Measurements from ENCODE around the gene PTGIS.

PTGIS gene

DNA sequence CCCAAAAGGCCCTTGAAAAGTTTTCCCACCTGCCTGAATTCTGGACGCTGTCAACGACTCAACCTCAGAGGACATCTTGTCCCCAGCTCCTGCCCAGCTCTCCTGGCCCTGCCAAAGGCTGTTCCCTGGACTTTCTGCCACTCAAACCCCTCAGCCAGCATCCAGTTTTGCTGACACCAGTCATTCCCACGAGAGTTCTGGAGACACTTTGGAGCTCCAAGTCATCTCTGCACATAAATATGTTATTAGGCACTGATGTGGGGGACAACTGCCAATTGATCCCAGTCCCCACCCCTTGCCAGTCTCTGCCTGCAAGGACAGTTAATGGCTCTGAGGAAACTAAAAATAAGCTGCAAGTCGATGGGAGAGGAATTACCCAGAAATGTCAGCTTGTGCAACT, 46.6 kb downstream of the PTGIS start:
- DNase-seq, result no peak

DNA sequence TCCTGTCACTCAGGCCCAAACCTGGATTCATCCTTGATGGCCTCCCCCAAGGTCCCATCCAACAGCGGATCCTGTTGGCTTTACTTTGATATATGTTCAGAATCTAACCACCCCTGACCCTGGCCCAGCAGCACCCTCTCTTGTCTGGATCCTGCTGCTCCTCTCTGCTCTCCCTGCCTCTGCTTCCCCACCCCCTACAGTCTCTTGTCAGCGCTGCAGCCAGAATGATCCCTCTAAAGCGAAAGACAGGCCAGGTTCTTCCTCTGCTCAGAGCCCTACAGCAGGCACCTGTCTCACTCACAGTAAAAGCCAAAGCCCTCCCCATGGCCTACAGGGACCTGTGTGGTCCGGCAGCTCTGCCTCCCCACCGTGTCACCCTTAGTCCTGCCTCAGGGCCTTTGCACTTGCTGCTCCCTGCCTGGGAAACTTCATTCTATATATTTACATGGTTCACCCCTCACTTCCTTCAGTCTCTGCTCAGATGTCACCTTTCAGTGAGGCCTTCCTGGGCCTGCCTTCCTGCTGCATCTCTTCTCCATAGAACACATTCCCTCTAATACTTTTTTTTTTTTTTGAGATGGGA, 48.1 kb downstream of the PTGIS start:
- DNase-seq, result no peak

DNA sequence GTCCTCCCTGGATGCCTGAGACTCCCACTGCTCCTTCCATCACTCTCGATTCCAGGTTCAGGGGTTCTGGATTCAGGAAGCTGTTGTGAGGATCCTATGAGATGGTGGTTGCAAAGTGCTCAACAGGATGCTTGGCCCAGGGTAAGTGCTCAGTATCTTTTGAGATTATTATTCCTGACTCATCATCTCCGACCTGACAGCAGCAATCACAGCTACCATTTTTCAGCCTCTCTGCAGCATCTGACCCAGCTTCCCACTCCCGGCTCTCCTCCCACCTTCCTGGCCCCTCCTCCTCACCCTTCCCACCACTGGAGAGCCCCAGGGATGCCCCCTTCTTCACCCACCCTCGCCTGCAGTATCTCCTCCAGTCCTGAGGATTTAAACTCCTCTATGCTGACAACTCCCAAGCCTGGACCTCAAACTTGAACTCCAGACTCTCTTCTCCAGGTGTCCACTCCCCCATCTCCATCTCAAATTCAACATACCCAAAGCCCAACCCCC, 48.7 kb downstream of the PTGIS start:
- no peak for DNase-seq

DNA sequence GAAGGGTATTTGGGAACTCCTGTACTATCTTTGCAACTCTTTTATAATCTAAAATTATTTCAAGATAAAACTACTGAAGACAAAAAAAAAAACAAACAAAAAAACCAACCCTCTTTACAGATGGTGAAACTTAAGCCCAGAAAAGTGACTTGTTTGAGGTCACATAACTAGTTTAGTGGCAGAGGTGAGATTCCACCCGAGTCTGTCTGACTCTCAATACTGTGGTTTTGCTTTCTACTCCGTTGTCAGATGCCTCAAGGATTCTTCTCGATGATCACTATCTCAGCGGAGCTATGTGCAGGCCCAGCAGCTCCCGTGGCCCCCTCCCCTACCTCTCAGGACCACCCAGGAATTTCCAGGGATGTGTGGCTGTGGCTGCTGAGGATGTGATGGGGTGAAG, 49.4 kb downstream of the PTGIS start:
- no peak for DNase-seq

DNA sequence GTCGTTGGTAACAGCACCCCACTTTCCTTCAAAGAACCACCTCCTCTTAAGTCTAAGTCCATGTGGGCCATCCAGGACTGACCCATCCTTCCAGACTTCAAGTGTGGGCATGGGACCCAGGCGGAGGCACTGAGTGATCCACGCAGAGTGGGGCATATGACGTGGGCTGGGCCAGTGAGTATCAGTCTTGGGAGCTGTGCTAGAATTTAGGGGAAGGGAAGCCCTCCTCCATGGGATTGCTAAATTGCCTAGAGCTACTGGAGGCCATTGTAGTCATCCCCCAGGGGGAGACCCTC, 50.2 kb downstream of the PTGIS start:
- no peak for DNase-seq

DNA sequence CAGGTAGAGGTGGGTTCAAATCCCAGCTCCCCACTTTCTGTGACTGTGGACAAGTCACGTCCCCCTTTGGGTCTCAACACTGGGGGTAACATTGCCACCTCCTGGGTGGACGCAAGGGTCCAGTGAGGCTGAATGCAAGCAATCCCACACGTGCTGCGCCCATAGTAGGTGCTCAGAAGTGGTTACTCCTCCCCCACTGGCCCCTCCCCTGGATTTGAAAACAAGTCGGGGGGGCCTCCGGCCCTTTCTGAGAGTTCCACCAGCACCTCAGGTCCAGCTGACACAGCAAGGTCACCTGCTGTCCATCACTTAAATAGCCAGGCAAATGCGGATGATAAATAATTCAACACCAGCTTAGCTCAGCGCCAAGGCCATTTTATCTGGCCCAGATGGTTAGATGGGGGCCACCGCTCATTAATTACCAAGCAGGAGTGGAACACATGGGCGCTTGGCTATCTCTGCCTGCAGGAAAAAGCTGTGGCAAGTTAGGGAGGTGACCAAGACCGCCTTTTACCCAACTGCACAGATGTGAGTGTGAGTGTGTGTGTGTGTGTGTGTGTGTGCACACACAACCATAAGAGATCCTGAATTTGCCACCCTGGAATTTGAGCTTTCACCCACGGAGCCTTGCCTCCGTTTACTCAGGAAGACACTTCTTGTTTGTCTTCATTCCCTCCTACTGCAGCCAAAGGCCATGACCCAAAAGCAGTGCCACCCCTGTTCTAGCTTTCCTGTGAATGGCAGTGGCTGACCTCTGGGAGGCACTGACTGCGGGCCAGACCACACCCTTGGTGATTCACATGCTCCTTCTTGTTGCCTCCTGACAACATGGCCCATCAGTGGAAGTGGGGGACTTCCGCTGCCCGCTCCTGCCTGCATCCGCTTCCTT, 50.8 kb downstream of the PTGIS start:
- no peak for DNase-seq

DNA sequence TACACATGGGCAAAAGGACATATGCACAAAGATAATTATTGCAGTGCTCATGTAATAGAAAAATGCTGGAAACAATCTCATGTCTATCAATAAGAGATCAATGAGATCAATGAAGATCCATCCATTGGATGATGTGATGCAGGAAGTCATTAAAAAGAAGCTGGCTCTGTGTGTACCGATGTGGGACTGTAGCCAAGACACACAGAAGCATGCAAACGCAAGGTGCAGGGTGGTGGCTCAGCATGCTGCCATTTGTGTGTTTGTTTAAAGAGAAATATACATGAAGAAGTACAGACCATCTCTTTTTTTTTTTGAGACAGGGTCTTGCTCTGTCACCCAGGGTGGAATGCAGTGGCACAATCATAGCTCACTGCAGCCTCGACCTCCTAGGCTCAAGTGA, 52.4 kb downstream of the PTGIS start:
- DNase-seq, result no peak

DNA sequence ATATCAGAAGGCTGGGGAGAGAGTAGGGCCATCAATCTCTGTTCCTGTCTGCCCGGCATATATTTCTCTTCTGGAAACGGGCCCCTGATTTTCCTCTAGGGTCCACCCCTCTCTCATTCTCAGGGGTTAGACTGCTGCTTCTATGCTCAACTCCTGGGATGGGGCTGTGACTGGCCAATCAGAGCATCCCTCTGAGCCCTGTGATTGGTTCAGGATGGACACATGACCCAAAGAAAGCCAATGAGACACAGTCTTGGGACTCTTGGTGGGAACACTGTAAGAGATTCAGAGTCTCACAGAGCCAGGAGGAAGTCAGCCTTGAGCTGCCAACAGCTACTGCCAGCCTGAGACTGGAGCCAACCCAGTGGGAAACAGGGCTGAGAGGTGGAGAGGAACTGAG, 54.4 kb downstream of the PTGIS start:
- no peak for DNase-seq

DNA sequence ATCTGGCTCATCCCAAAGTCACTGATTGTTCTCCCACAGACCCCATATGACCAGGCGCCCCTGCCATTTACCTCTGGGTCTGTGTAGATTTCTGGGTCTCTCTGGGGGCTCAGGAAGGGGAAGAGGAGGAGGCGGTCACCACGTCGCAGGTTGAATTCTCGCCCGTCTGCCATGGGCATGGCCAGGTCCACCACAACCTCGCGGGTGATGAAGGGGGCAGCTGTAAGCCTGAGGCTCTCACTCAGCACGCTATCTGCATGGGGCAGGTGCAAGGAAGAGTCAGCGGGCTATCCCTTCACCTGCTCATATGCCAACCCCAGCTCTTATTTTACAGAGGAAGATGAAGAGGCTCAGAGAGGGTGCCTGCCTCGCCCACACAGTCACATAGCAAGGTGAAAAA, 54.9 kb downstream of the PTGIS start:
- DNase-seq, result no peak

DNA sequence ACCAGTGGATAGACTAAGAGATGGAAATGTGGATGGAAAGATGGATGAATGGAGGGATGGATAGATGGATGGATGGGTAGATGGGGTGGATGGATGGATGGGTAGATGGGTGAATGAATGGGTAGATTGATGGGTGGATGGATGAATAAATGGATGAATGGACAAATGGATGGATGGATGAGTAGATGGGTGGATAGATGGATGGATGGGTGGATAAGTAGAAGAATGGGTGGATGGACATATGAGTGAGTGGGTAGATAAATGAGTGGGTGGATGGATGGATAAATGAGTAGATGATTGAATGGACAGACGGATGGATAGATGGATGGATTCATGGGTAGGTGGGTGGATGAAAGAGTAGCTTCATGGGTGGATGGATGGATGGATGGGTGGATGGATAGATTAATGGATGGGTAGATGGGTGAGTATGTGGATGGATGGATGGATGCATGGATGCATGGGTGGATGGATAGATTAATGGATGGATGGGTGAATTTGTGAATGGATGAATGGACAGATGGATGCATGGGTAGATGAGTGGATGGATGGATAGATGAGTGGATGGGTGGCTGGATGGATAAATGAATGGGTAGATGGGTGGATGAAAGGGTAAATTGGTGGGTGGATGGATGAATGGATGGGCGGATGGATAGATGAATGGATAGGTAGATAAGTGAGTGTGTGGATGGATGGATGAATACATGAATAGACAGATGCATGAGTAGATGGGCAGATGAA, 56.0 kb downstream of the PTGIS start:
- no peak for DNase-seq

DNA sequence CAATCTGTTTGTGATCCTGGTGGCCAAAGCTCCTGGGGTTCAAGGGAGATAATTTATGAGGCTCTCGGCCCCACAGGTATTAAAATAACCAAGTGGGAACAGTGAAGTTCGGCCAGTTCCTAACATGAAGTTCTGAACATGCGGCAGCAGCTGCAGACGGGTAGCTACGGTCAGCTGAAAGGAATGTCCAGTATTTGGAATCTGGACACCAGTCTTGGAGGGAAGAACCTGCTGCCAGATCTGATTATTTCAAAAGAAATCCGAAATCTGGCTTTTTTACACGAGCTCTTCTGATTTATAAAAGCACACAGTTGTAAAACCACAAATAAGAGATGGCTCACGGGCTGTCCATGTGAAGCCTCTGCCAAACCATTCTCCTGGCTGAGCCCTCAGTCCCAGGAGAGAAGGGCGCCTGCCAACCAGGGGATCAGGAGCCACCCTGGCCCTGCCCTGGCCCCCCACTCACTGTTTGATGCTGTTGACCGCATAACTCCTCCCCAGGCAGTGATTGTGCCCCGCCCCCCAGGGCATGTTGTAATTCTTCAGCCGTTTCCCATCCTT, 57.3 kb downstream of the PTGIS start:
- DNase-seq, result no peak

DNA sequence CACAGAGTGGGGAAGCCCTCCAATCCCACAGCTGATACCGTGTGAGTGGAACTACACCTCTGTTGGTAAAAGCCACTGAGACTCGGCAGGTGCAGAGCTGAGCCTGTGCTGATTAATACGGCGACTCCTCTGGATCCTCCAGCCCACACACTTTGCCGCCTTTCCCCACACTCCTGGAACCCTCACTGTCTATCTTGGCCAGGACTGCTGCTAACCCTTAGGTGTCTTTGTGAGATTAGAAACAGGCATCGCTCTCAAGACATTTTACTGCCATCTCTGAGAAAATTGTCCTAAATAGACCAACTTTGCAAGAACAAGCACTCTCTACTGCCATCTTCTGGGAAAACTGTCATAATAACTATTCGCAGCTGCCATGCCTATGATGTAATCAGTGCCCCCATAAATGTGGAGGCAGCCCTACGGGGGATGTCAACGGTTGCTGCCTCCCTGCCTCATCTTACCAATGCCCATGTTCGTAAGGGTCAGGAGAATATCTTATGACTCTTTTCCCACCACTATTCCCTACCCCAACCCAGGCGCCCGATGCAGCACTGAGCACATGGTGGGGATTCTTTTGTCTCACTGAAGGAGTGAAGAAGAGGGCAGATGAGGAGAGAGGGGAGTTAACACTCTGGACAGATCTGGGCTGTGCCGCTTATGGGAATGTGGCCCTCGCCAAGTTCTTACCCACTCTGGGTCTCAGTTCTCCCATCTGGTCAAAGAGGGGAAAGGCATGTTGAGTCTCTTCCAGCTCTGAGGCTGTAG, 59.3 kb downstream of the PTGIS start:
- DNase-seq, result peak in 1 of 2 experiments; percentile 26

DNA sequence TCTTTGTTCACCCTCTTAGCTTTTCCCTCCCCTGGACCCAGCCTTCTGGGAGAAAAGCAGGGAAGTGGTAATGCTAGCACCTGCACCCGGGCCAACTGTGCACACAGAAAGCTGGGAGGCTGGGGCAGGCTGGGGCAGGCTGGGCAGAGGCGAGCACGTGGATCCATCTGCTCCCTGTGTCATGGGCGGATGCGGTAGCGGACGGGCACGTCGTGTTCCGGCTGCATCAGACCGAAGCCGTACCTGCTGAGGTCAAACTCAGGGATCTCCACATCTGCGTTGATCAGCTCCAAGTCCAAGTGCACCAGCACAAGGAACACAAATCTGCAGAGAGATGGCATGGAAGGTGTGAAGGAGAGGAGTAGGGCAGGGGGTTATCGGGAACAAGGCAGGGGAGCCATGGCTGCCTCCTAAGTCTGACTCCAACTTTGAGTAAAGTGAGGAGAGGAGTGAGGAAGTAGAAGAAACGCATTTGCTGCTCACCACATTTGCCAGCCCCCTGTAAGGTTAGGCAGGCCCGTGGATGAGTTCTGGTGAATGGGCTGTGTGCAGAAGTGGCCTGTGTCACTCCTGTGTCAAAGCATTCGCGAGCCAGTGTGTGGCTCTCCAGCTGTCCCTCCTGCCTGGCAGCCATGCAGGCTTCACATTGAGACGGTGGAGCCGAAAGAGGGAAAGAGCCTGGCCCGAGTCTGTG, 60.0 kb downstream of the PTGIS start:
- no peak for DNase-seq

DNA sequence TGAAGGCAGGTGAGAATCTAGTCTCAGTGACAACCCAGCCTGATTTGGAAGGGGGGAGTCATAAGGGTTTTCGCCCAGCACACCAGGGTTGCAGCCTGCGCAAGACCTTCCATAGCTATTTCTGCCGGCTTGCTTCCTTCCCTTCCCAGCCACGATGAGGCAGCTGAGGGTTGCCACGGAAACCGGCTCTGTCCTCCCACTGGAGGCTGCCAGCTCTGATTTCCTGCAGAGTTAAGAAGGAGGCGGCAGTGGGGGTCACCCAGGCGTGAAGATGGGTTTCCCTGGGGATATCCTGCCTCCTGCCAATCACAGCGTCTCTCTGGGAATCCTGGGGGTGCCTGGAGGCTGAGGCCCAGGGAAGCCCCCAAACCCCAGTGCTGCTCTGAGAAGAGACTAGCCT, 62.4 kb downstream of the PTGIS start:
- no peak for DNase-seq

DNA sequence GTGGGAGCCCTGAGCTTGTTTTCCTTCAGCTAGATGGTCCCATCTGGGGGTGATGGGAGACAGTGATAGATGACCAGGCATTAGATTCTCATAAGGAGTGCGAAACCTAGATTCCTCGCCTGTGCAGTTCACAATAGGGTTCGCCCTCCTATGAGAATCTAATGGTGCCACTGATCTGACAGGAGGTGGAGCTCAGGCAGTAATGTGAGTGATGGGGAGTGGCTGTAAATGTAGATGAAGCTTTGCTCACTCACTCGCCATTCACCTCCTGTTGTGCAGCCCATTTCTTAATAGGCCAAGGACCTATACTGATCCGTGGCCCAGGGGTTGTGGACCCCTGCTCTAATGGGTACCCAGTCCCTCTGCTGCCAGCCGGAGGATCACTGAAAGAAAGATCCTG, 64.8 kb downstream of the PTGIS start:
- DNase-seq, result no peak

DNA sequence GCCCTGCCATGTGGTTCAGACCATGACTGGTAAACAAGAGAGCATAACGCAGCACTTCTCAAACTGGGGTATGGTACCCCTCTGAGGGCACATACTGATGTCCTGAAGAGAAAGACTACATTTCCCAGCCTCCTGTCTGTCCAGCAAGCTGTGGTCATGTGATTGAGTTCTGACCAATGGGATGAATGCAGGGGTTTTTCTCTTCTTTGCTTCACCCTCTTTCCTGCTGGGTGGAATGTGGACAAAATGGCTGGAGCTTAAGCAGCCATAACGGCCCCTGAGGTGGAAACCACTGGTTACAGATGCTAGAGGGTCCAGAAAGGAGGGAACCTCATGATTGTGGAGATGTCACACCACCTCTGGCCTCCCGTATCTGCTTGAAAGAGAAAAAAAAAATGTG, 66.0 kb downstream of the PTGIS start:
- no peak for DNase-seq

DNA sequence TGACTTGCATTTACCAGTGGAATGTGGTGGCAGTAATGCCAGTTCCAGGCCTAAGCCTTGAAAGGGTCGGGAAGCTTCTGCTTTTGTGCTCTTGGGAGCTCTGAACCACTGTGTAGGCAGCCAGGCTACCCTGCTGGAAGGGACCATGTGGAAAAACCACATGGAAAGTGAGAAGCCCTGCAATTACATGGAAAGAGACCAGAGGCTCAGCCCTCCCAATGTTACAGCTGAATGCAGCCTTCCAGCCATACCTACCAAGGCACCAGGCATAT, 70.6 kb downstream of the PTGIS start:
- DNase-seq, result no peak

DNA sequence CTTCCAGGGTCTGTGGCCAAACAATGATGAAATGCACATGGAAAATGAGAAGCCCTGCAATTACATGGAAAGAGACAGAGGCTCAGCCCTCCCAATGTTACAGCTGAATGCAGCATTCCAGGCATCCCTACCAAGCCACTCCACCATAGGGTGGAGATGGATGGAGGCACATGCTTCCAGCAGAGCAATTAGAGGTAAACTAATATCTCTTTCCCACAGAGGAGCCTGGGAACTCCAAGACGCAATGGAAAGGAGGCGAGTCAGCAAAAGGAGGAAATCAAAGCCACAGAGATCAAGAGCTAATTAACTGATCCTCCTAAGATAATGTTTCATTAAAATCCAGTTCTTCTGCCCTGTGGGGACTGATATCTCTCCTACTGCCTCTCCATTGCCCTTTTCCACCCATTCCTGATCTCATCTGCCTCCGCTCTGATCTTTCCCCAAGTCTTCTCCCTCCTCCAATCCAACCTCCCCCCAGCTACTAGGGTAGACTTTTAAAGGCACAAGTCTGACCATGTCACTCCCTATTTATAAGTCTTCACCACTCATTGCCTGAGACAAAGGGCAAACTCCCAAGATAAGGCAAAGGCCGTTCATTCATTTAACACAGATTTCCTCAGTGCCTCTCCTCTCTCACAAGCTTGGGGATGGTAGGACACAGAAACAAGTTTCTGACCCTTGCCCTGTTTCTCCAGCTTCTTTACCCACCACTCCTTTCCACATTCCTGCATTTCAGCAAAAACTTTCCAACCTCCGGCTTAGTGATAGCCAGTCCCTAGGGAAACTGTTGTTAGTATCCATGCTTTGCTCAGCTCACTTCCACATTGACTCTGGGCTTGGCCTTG, 71.2 kb downstream of the PTGIS start:
- DNase-seq, result no peak

DNA sequence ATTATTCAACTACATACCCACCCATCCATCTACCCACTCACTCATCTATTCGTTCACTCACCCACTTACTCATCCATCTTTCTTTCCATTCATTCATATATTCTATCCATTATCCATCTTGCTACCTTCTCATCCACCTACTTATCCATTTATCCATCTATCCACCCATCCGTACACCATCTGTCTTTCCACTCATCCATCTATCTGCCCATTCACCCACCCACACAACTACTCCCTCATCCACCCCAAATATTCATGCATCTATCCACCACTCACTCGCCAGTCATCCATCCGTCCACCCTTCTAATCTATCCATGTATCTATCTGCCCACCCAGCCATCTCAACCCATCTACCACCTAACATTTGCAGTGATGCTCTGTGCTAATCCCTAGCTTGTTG, 71.9 kb downstream of the PTGIS start:
- DNase-seq, result no peak

DNA sequence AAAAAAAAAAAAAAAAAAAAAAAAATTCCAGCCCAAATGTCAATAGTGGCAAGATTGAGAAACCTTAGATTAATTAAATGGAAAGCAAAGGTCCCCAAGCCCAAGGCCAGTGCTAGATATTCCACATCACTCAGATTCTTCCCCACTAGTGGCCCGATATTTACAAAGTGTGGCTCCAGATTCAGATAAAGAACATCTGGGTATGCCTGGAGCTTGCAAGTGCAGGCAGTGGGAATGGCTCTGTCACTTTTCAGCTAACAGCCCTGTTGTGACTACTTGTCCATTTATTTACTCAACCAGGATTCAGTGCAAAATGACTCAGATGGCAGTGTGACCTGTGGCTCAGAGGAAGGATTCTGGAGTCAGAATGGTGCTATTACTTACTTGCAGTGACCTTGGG, 77.2 kb downstream of the PTGIS start:
- no peak for DNase-seq

DNA sequence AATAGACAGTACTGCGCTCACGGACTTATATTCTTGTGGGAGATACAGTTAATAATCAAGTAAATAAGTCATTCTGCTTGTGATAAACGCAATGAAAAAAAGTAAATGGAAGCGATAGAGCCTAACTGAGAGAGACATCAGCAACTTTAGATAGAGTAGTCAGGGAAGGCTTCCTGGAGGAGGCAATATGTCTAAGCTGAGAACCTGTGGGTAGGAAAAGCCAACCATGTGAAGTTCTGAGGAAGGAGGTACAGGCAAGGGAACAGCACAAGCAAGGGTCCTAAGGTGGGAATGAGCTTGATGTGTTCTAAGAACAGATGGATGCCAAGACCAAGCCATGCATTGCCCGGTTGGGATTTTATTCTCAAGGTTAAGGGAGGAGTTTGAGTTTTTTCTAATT, 78.2 kb downstream of the PTGIS start:
- no peak for DNase-seq

DNA sequence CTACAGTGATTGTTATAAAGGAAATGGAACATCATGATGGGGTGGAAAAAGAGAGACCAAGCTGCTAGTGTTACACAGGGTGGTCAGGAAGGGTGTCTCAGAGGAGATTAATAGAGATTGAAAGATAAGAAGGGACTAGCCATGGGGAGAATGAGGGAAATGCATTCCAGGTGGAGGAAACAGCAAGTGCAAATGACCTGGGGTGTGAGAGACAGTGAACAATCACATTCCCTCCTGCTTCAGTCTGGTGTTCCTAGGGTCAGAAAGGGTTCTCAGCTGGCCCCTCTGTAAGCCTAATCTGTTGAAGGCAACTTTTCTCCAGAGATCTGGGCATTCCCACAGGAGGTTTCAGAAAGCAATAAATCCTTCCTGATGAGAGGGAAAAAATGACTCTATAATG, 81.9 kb downstream of the PTGIS start:
- no peak for DNase-seq
